Uterus (tissue), 4 donors: ENCODE measurements around the gene CTIF. TPM values are rescaled to one million over a fixed set of nuclear protein-coding genes. Genes with fewer than 3 reads are reported as not detected.
"Not testable (repeated sequence)": the region's sequence is repeated elsewhere in the genome, so short reads cannot be mapped to it uniquely, and the experiment has no call there.

Source experiments
- DNase-seq, 2 donors: peaks; one replicate each; pipeline ENCODE4 v3.0.0-alpha.2; 2019 to 2020
- H3K27ac ChIP-seq, 2 donors: fragments of 200-600 bp; sonication (generic); 1 replicate in 1 of 2; 2 replicates in 1 of 2; pipeline ENCODE4 v1.5.1; 2016 to 2018
- H3K27me3 ChIP-seq, 2 donors: fragments of 200-600 bp; sonication (generic); one replicate each; pipeline ENCODE4 v1.5.1; 2018 to 2019; ENCODE audit warnings: control low read depth in 1 of 2
- H3K36me3 ChIP-seq, 2 donors: fragments of 200-600 bp; sonication (generic); one replicate each; pipeline ENCODE4 v1.5.1; 2019; ENCODE audit warnings: control low read depth in 1 of 2
- H3K4me1 ChIP-seq, 2 donors: fragments of 200-600 bp; sonication (generic); one replicate each; pipeline ENCODE4 v1.5.1; 2018 to 2019; ENCODE audit warnings: control low read depth in 1 of 2
- H3K4me3 ChIP-seq, 2 donors: fragments of 200-600 bp; sonication (generic); 1 replicate in 1 of 2; 2 replicates in 1 of 2; pipeline ENCODE4 v1.5.1; 2018 to 2019; ENCODE audit warnings: mild to moderate bottlenecking in 1 of 2
- H3K9me3 ChIP-seq, 2 donors: fragments of 200-600 bp; sonication (generic); one replicate each; pipeline ENCODE4 v1.5.1; 2019; ENCODE audit warnings: control low read depth in 1 of 2
- CTCF ChIP-seq, 4 experiments: fragments of 200-600 bp in 2 of 4; fragments of 450-650 bp in 2 of 4; sonication (generic) in 2 of 4; IDR thresholded peaks; one replicate each; pipeline ENCODE4 v1.5.1; 2016 to 2019; ENCODE audit warnings: antibody characterized with exemption in 4 of 4, mild to moderate bottlenecking in 2 of 4, moderate library complexity in 1 of 4
- POLR2A ChIP-seq, 2 donors: fragments of 450-650 bp; IDR thresholded peaks; one replicate each; pipeline ENCODE4 v1.6.1; 2016; ENCODE audit warnings: antibody characterized with exemption in 2 of 2, mild to moderate bottlenecking in 1 of 2, moderate library complexity in 1 of 2
- intact Hi-C: fragments of 100-400 bp; cut with DNase I; formaldehyde crosslinking; loops from one replicate; pipeline ENCODE4 v1.15.1; 2023; ENCODE audit warnings: low total_unique reads
- total RNA-seq, 4 donors: library from RNA; depleted of rRNA in 3 of 4; stranded (reverse); fragments of >200 nt in 3 of 4; gene quantifications; one replicate each; pipeline versions ENCODE4 v1.1.0 to v1.2.4, GENCODE V29; 2014 to 2023
- donor health status: DM: yes; HTN: yes; CAD: no.

The CTIF gene
- total RNA-seq, 4 donors from 2014 or later = 11.3 to 94.3 (median 48.0) TPM

DNA sequence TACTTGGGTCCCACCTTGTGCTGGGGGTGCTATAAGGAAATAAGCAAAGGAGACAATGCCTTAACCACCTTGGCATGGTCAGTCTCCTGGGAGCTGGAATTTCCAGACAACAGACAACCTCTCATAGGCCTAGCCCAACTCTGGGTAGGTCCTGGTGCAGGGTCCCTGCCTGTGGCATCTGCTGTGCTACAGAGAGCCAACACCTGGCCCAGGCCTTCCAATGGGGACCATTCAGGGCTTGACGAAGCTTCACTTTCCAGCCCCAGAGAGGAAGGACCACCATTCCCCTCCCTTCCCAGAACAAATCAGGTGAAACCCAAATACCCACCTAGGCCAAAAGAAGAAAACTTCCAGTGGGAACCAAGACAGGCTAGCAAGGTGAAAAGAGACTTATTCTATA lies 329.1 kb downstream of the CTIF start:
- Histone ChIP-seq H3K9me3 (no peaks in the 10 kb centered on the region), H3K4me1 (no peaks in the 10 kb centered on the region), H3K36me3 (no peaks in the 10 kb centered on the region), H3K27me3 (no peaks in the 10 kb centered on the region), H3K27ac (no peak overlapping the region), H3K4me3 (no peak overlapping the region)
- TF ChIP-seq POLR2A (IDR thresholded peaks at IDR 0.05) (no peak), CTCF (IDR thresholded peaks at IDR 0.05) (no peak)
- intact Hi-C loops = no loop called here
- no peak for DNase-seq

GRCh38 chr18:48868468-48869466 lies 329.9 kb downstream of the CTIF start:
- H3K4me1 ChIP-seq = no peaks in the 10 kb centered on the region
- H3K4me3 ChIP-seq = no peak overlapping the region
- no peak overlapping the region for H3K27ac ChIP-seq
- no peak for TF ChIP-seq POLR2A (IDR thresholded peaks at IDR 0.05)
- TF ChIP-seq CTCF (IDR thresholded peaks at IDR 0.05) = no peak
- no peaks in the 10 kb centered on the region for H3K36me3 ChIP-seq
- intact Hi-C loops = no loop called here
- no peak for DNase-seq
- no peaks in the 10 kb centered on the region for H3K9me3 ChIP-seq
- H3K27me3 ChIP-seq = no peaks in the 10 kb centered on the region

- no peaks in the 10 kb centered on the region for H3K27me3 ChIP-seq
- TF ChIP-seq POLR2A (IDR thresholded peaks at IDR 0.05) (no peak), CTCF (IDR thresholded peaks at IDR 0.05) (no peak)
- H3K4me3 ChIP-seq = no peak overlapping the region
- DNase-seq = no peak
- H3K27ac ChIP-seq = no peak overlapping the region
- H3K4me1 ChIP-seq = no peaks in the 10 kb centered on the region
- H3K9me3 ChIP-seq = no peaks in the 10 kb centered on the region
- intact Hi-C loops = no loop called here
- no peaks in the 10 kb centered on the region for H3K36me3 ChIP-seq
Measured at GRCh38 chr18:48869591-48869990, 330.8 kb downstream of the CTIF start.

DNA sequence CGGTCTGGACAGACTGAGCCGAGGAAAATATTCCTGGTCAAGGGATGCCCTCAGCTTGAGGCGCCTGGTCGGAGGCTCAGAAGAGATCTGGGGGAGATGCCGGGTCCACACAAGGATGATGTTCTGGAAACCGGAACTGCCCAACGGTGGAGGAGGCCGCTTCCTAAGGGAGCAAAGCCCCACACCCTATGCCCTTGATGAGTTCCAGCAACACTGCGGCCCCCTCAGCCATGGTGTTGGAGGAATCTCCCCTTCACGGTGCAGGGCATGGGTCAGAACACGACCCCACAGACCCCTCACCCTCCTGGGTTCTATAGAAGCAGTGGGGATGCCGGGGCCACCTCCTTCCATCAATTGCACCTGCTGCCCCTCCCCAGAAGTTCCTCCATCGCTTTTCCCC lies 332.1 kb downstream of the CTIF start:
- H3K27me3 ChIP-seq, H3K4me3 ChIP-seq, H3K9me3 ChIP-seq, DNase-seq, H3K36me3 ChIP-seq, intact Hi-C loops, H3K27ac ChIP-seq, H3K4me1 ChIP-seq: not testable (repeated sequence)

DNA sequence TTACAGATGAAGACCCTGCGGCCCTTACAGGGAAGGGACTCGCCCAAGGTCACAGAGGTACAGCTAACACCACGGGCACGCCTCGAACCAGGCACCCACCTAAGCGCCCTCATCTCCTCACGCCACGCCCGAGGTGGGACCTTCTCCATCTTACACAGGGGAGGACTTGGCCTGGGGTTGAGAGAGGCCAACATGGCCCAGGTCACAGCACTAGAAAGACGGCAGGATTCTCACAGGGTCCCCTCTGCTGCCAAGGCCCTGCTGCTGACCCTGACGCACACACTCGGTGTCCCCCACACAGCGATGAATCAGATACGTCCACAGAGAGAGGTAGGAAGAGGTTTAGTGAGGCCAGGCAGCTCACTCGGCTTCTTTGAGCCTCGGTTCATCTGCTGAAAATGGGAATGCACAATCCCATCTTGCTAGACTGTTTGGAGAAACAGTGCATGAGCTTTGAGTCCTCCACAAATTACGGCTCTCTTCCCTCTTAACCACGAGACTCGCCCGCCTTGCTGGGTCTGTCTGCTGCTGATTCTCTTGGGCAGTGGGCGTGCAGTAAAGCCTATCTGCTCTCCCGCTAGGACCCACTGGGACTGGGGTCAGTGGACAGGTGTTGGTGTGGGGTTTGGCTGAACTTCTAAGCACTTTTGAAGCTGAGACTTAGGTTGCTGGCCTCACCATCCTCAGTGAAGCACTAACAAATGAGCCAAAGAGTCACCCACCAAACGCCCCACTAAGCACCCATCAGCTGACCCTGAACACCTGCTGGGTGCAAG lies 332.7 kb downstream of the CTIF start:
- DNase-seq = no peak
- TF ChIP-seq CTCF (IDR thresholded peaks at IDR 0.05) = no peak
- TF ChIP-seq POLR2A (IDR thresholded peaks at IDR 0.05) = no peak
- Histone ChIP-seq H3K27ac (no peak overlapping the region), H3K9me3 (no peaks in the 10 kb centered on the region), H3K4me3 (no peak overlapping the region), H3K36me3 (no peaks in the 10 kb centered on the region), H3K4me1 (no peaks in the 10 kb centered on the region), H3K27me3 (no peaks in the 10 kb centered on the region)
- intact Hi-C loops = no loop called here
